BLaER1 (cell line): ENCODE measurements around the gene C1orf159.

ENCODE experiments used
- H3K27ac ChIP-seq: shearing (Covaris generic); formaldehyde crosslinking; 2 replicates; pipeline ENCODE4 v1.8.1; 2022
- H3K27me3 ChIP-seq: shearing (Covaris generic); formaldehyde crosslinking; 2 replicates; pipeline ENCODE4 v1.8.1; 2022
- H3K36me3 ChIP-seq: shearing (Covaris generic); formaldehyde crosslinking; 2 replicates; pipeline ENCODE4 v1.8.1; 2022
- H3K4me1 ChIP-seq: shearing (Covaris generic); formaldehyde crosslinking; 2 replicates; pipeline ENCODE4 v1.8.1; 2022
- H3K4me2 ChIP-seq: shearing (Covaris generic); formaldehyde crosslinking; 2 replicates; pipeline ENCODE4 v1.8.1; 2022
- H3K4me3 ChIP-seq: shearing (Covaris generic); formaldehyde crosslinking; 2 replicates; pipeline ENCODE4 v1.8.1; 2022
- H3K9ac ChIP-seq: shearing (Covaris generic); formaldehyde crosslinking; 2 replicates; pipeline ENCODE4 v1.8.1; 2022
- H3K9me3 ChIP-seq: shearing (Covaris generic); formaldehyde crosslinking; 2 replicates; pipeline ENCODE4 v1.8.1; 2022
- H4K20me1 ChIP-seq: shearing (Covaris generic); formaldehyde crosslinking; 2 replicates; pipeline ENCODE4 v1.8.1; 2022
- Cebpa-rat ChIP-seq: shearing (Covaris generic); IDR thresholded peaks from 2 replicates; pipeline ENCODE4 v1.8.1; 2022

C1orf159 gene

DNA sequence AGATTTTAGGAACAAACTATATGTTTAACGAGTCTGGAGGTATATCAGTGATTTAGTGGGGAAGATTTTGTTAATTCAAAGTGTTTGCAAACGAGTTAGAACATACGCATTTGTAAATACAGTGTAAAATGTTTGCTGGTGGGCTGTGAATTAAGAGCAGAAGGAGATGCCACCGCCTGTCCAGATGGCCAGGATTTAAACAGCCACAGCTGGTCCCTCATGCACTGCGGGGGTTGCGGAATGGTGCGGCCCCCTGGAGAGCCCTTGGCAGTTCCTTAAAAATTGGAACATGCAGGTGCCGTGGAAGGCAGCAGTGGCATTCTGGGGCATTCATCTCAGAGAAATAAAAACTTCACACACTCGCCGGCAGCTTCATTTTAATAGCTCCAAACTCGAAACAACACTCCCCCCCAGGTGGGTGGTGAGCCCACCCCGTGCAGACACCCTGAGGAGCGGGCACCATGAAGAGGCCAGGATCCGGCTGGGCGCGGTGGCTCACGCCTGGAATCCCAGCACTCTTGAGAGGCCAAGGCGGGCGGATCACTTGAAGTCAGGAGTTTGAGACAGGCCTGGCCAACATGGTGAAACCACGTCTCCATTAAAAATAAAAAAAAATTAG, 3.5 kb upstream of the C1orf159 start:
- Histone ChIP-seq H3K4me3 (no peak overlapping the region), H3K9ac (no peak overlapping the region), H3K4me2 (peak overlapping the region; percentile 70), H3K27me3 (peaks cover 41% of the 10 kb centered on the region), H3K36me3 (0 out of 2 replicates have a peak, but pooled peaks cover 1% of the 10 kb centered on the region), H3K9me3 (peaks cover 1% of the 10 kb centered on the region; the same call in 1 of the 2 replicates), H4K20me1 (no peaks in the 10 kb centered on the region), H3K27ac (no peak overlapping the region), H3K4me1 (peaks cover 78% of the 10 kb centered on the region)
- TF ChIP-seq Cebpa-rat = no peak

DNA sequence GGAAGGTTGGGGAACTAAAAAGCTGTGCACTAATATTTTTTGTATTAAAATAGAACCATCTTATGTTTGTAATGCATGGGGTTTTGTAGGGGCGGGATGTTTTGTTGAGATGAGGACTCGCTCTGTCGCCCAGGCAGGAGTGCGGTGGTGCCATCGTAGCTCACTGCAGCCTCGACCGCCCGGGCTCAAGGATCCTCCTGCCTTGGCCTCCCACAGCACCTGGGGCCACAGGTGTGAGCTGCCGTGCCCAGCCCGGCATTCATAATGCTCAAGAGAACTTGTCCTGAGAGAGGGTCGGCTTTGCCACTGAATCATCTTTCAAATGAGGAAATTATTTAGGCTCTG, 3.0 kb upstream of the C1orf159 start:
- Histone ChIP-seq H3K9me3 (peaks cover 7% of the 10 kb centered on the region), H3K4me2 (peak overlapping the region; percentile 70), H3K27ac (no peak overlapping the region), H3K27me3 (peaks cover 41% of the 10 kb centered on the region), H4K20me1 (no peaks in the 10 kb centered on the region), H3K4me1 (peaks cover 80% of the 10 kb centered on the region), H3K4me3 (no peak overlapping the region), H3K36me3 (peaks cover 6% of the 10 kb centered on the region), H3K9ac (no peak overlapping the region)
- TF ChIP-seq Cebpa-rat = no peak

GRCh38 chr1:1118011-1118875, 2.4 kb upstream of the C1orf159 start:
- Histone ChIP-seq H4K20me1 (no peaks in the 10 kb centered on the region), H3K4me2 (peak overlapping the region; percentile 70), H3K4me3 (no peak overlapping the region), H3K27me3 (peaks cover 41% of the 10 kb centered on the region), H3K4me1 (peaks cover 76% of the 10 kb centered on the region), H3K36me3 (peaks cover 13% of the 10 kb centered on the region), H3K27ac (no peak overlapping the region), H3K9me3 (peaks cover 13% of the 10 kb centered on the region), H3K9ac (no peak overlapping the region)
- no peak for TF ChIP-seq Cebpa-rat

DNA sequence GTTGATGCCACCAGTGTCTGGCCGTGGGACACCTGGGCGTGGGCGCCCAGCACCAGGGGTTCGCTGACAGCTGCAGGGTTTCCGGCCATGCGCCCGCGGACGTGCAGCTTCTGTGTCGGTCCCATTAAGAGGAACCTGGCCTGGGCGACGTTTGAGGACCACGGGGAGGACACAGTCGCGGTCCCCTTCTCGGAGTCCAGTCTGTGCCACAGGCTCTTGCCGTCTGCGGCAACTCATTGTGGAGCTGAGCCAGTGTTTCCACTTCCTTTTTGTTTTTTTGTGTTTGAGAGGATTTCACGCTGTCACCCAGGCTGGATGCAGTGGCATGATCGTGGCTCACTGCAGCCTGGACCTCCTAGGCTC, 1.6 kb upstream of the C1orf159 start:
- Histone ChIP-seq H3K9ac (no peak overlapping the region), H4K20me1 (no peaks in the 10 kb centered on the region), H3K4me2 (peak overlapping the region; percentile 70), H3K27me3 (peaks cover 41% of the 10 kb centered on the region), H3K27ac (no peak overlapping the region), H3K9me3 (peaks cover 21% of the 10 kb centered on the region), H3K36me3 (peaks cover 20% of the 10 kb centered on the region), H3K4me1 (peaks cover 71% of the 10 kb centered on the region), H3K4me3 (no peak overlapping the region)
- no peak for TF ChIP-seq Cebpa-rat

DNA sequence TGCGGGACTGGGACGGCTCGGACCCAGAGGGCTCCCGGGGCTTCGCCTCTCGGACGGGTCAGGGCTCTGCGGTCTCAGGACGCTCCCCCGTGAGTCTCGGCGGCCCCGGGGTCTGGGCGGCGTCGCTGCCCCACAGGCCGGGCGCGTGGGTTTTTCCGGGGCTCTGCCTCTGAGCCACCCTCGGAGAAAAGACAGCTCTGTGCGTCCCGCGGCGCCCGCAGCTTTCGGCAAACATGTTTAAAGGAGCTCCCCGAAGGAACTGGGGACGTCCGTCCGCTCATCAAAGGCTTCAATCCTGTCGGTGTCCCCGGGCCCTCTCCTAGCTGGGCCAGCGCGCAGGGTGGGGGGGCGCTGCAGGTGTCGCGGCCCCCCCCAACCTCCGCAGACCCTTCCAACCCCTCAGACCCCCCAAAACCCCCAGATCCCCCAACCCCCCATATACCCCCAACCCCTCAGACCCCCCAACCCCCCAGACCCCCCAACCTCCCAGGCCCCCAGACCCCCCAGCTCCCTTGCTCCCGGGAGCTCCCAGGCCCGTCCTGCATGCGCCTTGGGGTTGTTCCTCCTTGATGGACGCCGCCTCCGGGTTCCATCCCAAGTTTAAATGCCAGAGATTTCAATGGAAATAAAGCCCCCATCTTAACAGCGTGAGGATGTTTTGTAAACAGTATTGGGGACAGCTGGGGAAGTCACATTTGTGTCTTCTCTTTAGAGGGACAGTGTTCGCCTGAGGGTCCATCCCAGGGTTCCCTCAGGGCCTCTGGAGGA, 996 bp upstream of the C1orf159 start:
- no peak for TF ChIP-seq Cebpa-rat
- peaks cover 26% of the 10 kb centered on the region for H3K36me3 ChIP-seq
- no peak overlapping the region for H3K27ac ChIP-seq
- peaks cover 26% of the 10 kb centered on the region for H3K9me3 ChIP-seq
- H4K20me1 ChIP-seq = no peaks in the 10 kb centered on the region
- H3K4me2 ChIP-seq = peak overlapping the region; percentile 99
- peaks cover 41% of the 10 kb centered on the region for H3K27me3 ChIP-seq
- peak overlapping the region; percentile 60; the same call in 1 of the 2 replicates for H3K9ac ChIP-seq
- H3K4me1 ChIP-seq = peaks cover 71% of the 10 kb centered on the region
- peak overlapping the region; percentile 81 for H3K4me3 ChIP-seq

DNA sequence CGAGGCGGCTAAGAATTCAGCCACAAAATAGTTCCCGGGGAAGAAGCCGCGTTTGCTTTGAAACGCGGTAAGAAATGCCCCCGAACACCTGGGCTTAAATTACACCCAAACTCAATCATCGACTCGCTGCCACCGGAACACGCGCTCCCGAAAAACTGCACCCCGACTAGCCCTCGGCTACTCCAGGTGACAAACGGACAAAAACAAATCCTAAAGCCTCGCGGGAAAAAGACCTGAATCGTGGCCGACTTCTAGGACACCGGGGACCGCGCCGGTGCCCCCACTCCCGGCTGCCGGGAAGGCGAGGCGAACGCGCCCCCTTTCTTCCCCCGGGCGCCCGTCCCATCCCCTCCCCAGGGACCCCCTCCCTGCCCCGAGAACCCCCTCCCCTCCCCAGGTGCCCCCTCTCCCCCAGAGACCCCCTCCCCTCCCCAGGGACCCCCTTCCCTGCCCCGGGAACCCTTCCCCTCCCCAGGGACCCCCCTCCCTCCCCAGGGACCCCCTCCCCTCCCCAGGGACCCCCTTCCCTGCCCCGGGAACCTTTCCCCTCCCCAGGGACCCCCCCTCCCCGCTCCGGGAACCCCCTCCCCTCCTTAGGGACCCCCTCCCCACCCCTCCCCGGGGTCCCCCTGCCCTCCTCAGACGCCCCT, 628 bp downstream of the C1orf159 start:
- peaks cover 38% of the 10 kb centered on the region for H3K27me3 ChIP-seq
- H4K20me1 ChIP-seq = no peaks in the 10 kb centered on the region
- H3K9ac ChIP-seq = peak overlapping the region; percentile 85; the same call in 1 of the 2 replicates
- peaks cover 30% of the 10 kb centered on the region for H3K36me3 ChIP-seq
- peak overlapping the region; percentile 81 for H3K4me3 ChIP-seq
- H3K27ac ChIP-seq = peak overlapping the region; percentile 80; the same call in 1 of the 2 replicates
- no peak for TF ChIP-seq Cebpa-rat
- H3K4me2 ChIP-seq = peak overlapping the region; percentile 83
- H3K9me3 ChIP-seq = peaks cover 28% of the 10 kb centered on the region
- peaks cover 71% of the 10 kb centered on the region for H3K4me1 ChIP-seq

- Histone ChIP-seq H3K27ac (no peak overlapping the region), H3K27me3 (peaks cover 30% of the 10 kb centered on the region), H3K4me1 (peaks cover 71% of the 10 kb centered on the region), H4K20me1 (no peaks in the 10 kb centered on the region), H3K9ac (no peak overlapping the region), H3K4me3 (no peak overlapping the region), H3K9me3 (peaks cover 28% of the 10 kb centered on the region), H3K4me2 (peak overlapping the region; percentile 83; the same call in 1 of the 2 replicates), H3K36me3 (peaks cover 30% of the 10 kb centered on the region)
- no peak for TF ChIP-seq Cebpa-rat
Measured at GRCh38 chr1:1114431-1114830, 1.5 kb downstream of the C1orf159 start.

GRCh38 chr1:1112237-1112985, 3.5 kb downstream of the C1orf159 start:
- Histone ChIP-seq H3K4me1 (peaks cover 54% of the 10 kb centered on the region), H3K9me3 (peaks cover 30% of the 10 kb centered on the region), H3K4me2 (peak overlapping the region; percentile 86), H4K20me1 (no peaks in the 10 kb centered on the region), H3K27ac (peak overlapping the region; percentile 69; the same call in 1 of the 2 replicates), H3K27me3 (peaks cover 10% of the 10 kb centered on the region), H3K4me3 (peak overlapping the region; percentile 29; the same call in 1 of the 2 replicates), H3K36me3 (peaks cover 32% of the 10 kb centered on the region), H3K9ac (no peak overlapping the region)
- no peak for TF ChIP-seq Cebpa-rat
